Vagina (tissue), 2 donors: ENCODE measurements around the gene ADGRD2.

Experiments used
- POLR2A ChIP-seq, 2 donors: fragments of 450-650 bp; IDR thresholded peaks; one replicate each; pipeline ENCODE4 v1.6.1; 2017; ENCODE audit warnings: antibody characterized with exemption in 2 of 2, mild to moderate bottlenecking in 2 of 2, moderate library complexity in 2 of 2
- POLR2AphosphoS5 ChIP-seq, 2 donors: sonication (generic); formaldehyde crosslinking; IDR thresholded peaks; one replicate each; pipeline ENCODE4 v1.9.0; 2017; ENCODE audit warnings: antibody characterized with exemption in 2 of 2, mild to moderate bottlenecking in 2 of 2, low read depth in 1 of 2; ENCODE audit not compliant: insufficient read depth in 1 of 2
- TF ChIP-seq, protein P1 (sequence below), 3 experiments: fragments of 450-650 bp in 2 of 3; fragments of 200-600 bp in 1 of 3; sonication (generic) in 1 of 3; IDR thresholded peaks; one replicate each; pipeline ENCODE4 v1.5.1; 2017 to 2019; ENCODE audit warnings: antibody characterized with exemption in 3 of 3, mild to moderate bottlenecking in 2 of 3, moderate library complexity in 2 of 3

- TF ChIP-seq, protein P1, sequence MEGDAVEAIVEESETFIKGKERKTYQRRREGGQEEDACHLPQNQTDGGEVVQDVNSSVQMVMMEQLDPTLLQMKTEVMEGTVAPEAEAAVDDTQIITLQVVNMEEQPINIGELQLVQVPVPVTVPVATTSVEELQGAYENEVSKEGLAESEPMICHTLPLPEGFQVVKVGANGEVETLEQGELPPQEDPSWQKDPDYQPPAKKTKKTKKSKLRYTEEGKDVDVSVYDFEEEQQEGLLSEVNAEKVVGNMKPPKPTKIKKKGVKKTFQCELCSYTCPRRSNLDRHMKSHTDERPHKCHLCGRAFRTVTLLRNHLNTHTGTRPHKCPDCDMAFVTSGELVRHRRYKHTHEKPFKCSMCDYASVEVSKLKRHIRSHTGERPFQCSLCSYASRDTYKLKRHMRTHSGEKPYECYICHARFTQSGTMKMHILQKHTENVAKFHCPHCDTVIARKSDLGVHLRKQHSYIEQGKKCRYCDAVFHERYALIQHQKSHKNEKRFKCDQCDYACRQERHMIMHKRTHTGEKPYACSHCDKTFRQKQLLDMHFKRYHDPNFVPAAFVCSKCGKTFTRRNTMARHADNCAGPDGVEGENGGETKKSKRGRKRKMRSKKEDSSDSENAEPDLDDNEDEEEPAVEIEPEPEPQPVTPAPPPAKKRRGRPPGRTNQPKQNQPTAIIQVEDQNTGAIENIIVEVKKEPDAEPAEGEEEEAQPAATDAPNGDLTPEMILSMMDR (IDR thresholded peaks at IDR 0.05): no peak
- TF ChIP-seq POLR2AphosphoS5 (IDR thresholded peaks at IDR 0.05; ENCODE audit: insufficient read depth in 1 of 2, low read depth in 1 of 2) (no peak), POLR2A (IDR thresholded peaks at IDR 0.05) (no peak)
These were observed 72.2 kb downstream of the ADGRD2 start for GRCh38 chr9:124522121-124523098.
